ENCODE results near the gene UTF1. TPM values are rescaled to one million over a fixed set of nuclear protein-coding genes. Genes with fewer than 3 reads are reported as not detected.

Gene UTF1
- total and polyA plus RNA-seq, 2 experiments from 2014 or later: 12.2 to 51.4 TPM

GRCh38 chr10:133189256-133189655 is 40.8 kb upstream of the UTF1 start (continued):
- TF ChIP-seq, protein P1, sequence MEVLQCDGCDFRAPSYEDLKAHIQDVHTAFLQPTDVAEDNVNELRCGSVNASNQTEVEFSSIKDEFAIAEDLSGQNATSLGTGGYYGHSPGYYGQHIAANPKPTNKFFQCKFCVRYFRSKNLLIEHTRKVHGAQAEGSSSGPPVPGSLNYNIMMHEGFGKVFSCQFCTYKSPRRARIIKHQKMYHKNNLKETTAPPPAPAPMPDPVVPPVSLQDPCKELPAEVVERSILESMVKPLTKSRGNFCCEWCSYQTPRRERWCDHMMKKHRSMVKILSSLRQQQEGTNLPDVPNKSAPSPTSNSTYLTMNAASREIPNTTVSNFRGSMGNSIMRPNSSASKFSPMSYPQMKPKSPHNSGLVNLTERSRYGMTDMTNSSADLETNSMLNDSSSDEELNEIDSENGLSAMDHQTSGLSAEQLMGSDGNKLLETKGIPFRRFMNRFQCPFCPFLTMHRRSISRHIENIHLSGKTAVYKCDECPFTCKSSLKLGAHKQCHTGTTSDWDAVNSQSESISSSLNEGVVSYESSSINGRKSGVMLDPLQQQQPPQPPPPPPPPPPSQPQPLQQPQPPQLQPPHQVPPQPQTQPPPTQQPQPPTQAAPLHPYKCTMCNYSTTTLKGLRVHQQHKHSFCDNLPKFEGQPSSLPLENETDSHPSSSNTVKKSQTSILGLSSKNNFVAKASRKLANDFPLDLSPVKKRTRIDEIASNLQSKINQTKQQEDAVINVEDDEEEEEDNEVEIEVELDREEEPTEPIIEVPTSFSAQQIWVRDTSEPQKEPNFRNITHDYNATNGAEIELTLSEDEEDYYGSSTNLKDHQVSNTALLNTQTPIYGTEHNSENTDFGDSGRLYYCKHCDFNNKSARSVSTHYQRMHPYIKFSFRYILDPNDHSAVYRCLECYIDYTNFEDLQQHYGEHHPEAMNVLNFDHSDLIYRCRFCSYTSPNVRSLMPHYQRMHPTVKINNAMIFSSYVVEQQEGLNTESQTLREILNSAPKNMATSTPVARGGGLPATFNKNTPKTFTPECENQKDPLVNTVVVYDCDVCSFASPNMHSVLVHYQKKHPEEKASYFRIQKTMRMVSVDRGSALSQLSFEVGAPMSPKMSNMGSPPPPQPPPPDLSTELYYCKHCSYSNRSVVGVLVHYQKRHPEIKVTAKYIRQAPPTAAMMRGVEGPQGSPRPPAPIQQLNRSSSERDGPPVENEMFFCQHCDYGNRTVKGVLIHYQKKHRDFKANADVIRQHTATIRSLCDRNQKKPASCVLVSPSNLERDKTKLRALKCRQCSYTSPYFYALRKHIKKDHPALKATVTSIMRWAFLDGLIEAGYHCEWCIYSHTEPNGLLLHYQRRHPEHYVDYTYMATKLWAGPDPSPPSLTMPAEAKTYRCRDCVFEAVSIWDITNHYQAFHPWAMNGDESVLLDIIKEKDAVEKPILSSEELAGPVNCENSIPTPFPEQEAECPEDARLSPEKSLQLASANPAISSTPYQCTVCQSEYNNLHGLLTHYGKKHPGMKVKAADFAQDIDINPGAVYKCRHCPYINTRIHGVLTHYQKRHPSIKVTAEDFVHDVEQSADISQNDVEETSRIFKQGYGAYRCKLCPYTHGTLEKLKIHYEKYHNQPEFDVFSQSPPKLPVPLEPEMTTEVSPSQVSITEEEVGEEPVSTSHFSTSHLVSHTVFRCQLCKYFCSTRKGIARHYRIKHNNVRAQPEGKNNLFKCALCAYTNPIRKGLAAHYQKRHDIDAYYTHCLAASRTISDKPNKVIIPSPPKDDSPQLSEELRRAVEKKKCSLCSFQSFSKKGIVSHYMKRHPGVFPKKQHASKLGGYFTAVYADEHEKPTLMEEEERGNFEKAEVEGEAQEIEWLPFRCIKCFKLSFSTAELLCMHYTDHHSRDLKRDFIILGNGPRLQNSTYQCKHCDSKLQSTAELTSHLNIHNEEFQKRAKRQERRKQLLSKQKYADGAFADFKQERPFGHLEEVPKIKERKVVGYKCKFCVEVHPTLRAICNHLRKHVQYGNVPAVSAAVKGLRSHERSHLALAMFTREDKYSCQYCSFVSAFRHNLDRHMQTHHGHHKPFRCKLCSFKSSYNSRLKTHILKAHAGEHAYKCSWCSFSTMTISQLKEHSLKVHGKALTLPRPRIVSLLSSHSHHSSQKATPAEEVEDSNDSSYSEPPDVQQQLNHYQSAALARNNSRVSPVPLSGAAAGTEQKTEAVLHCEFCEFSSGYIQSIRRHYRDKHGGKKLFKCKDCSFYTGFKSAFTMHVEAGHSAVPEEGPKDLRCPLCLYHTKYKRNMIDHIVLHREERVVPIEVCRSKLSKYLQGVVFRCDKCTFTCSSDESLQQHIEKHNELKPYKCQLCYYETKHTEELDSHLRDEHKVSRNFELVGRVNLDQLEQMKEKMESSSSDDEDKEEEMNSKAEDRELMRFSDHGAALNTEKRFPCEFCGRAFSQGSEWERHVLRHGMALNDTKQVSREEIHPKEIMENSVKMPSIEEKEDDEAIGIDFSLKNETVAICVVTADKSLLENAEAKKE (CRISPR knock-in tag; IDR thresholded peaks at IDR 0.05): no peak
- TF ChIP-seq ZNF114 (CRISPR knock-in tag; IDR thresholded peaks at IDR 0.05) (no peak), EZH2phosphoT487 (IDR thresholded peaks at IDR 0.05; ENCODE audit: unreplicated experiment) (no peak)

GRCh38 chr10:133189726-133190125 is 40.3 kb upstream of the UTF1 start:
- Histone ChIP-seq H3K27me3 (ENCODE audit: insufficient read depth) (no peaks in the 10 kb centered on the region), H3K36me3 (ENCODE audit: insufficient read depth) (no peaks in the 10 kb centered on the region), H4K20me1 (replicated peaks; ENCODE audit: insufficient read depth) (no peaks in the 10 kb centered on the region), H3K4me2 (no peak overlapping the region), H3K4me1 (ENCODE audit: insufficient read depth) (no peaks in the 10 kb centered on the region), H3K27ac (ENCODE audit: low read depth) (no peak overlapping the region), H2AFZ (no peak overlapping the region), H3K4me3 (no peak overlapping the region), H3K79me2 (replicated peaks; ENCODE audit: insufficient read depth) (no peaks in the 10 kb centered on the region), H3K9me2 (ENCODE audit: insufficient read depth) (no peaks in the 10 kb centered on the region), H3F3A (replicated peaks; ENCODE audit: low read depth) (no peaks in the 10 kb centered on the region)
- Mint-ChIP-seq H3K27me3 (ENCODE audit: insufficient read depth, low read depth, poor library complexity) (peaks cover 4% of the 10 kb centered on the region), H3K4me1 (no peaks in the 10 kb centered on the region), H3K9me3 (peaks cover 29% of the 10 kb centered on the region), H3K27ac (no peak overlapping the region), H3K4me3 (no peak overlapping the region), H3K36me3 (ENCODE audit: low read depth) (peaks cover 24% of the 10 kb centered on the region; the same call in 2 of the 3 replicates)
- DNase-seq (ENCODE audit: low spot score) (no peak), ATAC-seq (no peak)
- TF ChIP-seq POLR2AphosphoS5 (IDR thresholded peaks at IDR 0.05; ENCODE audit: low read depth): no peak
- TF ChIP-seq, protein P1 (CRISPR knock-in tag; IDR thresholded peaks at IDR 0.05): no peak
- no peak for TF ChIP-seq REST (IDR thresholded peaks at IDR 0.05; ENCODE audit: unreplicated experiment)
- no peak for TF ChIP-seq NANOG (IDR thresholded peaks at IDR 0.05; ENCODE audit: borderline replicate concordance)

Data from GM23338 (cell line).